Stimulated activated memory B cell treated with anti-CD40 and anti-IgM and Interleukin-4, amounts not matched to agents 10 μg/mL and 1 μg/mL and 100 μg/mL, for 72 hours (primary cell): ENCODE measurements around the gene INPP5A.
"Not testable (repeated sequence)": the region's sequence is repeated elsewhere in the genome, so short reads cannot be mapped to it uniquely, and the experiment has no call there.

Experiments used
- ATAC-seq: fragments of 150-1000 bp; cut with Tn5 transposase; 2 replicates; pipeline ENCODE4 v1.10.0; 2021
- H3K27ac Mint-ChIP-seq: one replicate; pipeline ENCODE4 v1.8.0; 2022; ENCODE audit warnings: mild to moderate bottlenecking, mixed read lengths
- H3K27me3 Mint-ChIP-seq: one replicate; pipeline ENCODE4 v1.8.0; 2022; ENCODE audit warnings: mixed read lengths
- H3K36me3 Mint-ChIP-seq: one replicate; pipeline ENCODE4 v1.8.0; 2022; ENCODE audit warnings: mixed read lengths
- H3K4me1 Mint-ChIP-seq: one replicate; pipeline ENCODE4 v1.8.0; 2022; ENCODE audit warnings: mixed read lengths
- H3K4me3 Mint-ChIP-seq: one replicate; pipeline ENCODE4 v1.8.0; 2022; ENCODE audit warnings: mild to moderate bottlenecking, moderate library complexity, mixed read lengths
- H3K9me3 Mint-ChIP-seq: one replicate; pipeline ENCODE4 v1.8.0; 2022; ENCODE audit warnings: mixed read lengths

The INPP5A gene

DNA sequence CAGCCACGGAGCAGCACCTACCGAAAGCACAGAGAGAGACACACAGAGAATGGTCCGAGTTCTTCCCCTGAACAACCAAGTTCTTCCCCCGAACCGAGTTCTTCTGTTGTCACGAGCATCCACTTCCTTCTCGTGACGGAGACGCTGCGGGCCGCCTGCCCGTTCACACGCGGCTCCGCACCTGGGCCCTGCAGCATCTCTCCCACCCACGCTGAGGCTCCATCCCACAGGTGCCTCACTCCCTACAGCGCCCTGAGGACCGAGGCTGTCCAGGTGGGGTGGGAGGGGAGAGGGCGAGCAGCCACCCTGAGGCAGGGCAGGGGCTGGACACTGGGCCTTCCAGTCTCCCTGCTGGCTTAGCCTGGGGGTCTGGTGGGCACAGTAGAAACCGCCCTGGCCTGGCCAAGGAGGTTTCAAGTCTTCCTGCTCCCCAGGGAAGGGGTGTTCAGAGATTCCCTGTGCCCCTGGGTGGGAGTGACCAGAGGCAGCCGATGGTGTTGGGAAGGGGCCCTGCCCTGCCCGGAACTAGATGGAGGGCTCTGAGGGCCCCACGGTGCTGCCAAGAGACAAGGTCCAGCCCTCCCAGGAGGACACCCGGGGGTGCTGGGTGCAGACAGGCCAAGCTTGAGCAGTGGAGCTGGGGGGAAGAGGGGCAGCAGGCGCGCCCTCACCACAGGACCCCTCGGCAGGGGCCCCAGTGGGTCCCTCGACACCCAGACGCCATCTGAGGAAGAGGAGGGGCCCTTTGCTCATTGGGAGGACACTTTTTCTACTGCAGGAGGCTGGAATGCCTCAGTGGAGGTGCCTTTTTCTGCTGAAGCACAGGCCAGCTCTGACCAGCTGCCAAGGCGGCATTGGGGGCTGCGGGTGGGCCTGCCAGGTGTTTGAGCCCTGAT, 253.6 kb downstream of the INPP5A start:
- H3K36me3 Mint-ChIP-seq = no peaks in the 10 kb centered on the region
- H3K4me3 Mint-ChIP-seq = no peak overlapping the region
- peaks cover 53% of the 10 kb centered on the region for H3K27me3 Mint-ChIP-seq
- no peaks in the 10 kb centered on the region for H3K4me1 Mint-ChIP-seq
- ATAC-seq = peak; percentile 7
- H3K9me3 Mint-ChIP-seq = no peaks in the 10 kb centered on the region
- no peak overlapping the region for H3K27ac Mint-ChIP-seq

- not testable (repeated sequence) for H3K4me3 Mint-ChIP-seq, H3K36me3 Mint-ChIP-seq, H3K9me3 Mint-ChIP-seq, ATAC-seq, H3K27ac Mint-ChIP-seq, H3K4me1 Mint-ChIP-seq
- peaks cover 53% of the 10 kb centered on the region for H3K27me3 Mint-ChIP-seq
Observed at GRCh38 chr10:132792099-132792498, 254.5 kb downstream of the INPP5A start.

DNA sequence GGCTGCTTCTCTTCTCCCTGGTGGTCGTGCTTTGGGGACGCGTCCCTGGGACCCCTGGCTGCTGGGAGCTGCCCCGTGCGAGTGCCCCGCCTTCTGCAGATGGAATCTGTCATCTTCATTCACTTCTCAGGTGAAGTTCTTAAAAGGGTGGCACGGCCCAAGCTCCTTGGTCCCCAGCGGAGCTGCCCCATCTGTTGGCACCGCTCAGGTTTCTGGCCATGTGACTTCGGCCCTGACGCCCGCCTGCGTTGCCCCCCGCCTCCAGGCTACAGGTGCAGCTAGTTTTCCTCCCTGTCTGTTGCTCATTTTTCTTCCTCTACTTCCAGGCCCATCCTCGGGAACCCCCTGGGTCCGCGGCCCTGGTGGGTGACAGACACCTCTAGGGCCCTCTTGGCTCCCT, 255.2 kb downstream of the INPP5A start:
- Mint-ChIP-seq H3K4me1 (no peaks in the 10 kb centered on the region), H3K4me3 (no peak overlapping the region), H3K27ac (no peak overlapping the region), H3K27me3 (peaks cover 53% of the 10 kb centered on the region), H3K9me3 (no peaks in the 10 kb centered on the region), H3K36me3 (no peaks in the 10 kb centered on the region)
- no peak for ATAC-seq

DNA sequence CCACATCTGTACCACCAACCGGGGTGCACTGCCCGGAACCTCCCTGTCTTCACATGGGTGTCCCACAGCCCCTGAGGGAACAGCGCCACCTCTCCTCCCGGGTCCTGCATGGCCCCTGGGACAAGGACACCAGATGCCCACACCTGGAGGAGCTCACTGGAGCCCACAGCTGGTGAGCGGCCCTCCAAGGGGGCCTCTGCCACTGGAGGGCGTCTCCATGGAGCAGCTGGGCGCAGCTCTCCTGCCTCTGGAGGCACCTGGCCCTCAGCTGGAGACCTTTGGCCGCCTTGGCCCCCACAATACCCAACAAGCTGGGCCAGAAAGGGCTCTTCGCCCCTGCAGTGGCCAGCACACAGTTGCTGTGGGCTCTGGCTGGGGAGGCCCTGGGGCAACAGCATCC, 255.6 kb downstream of the INPP5A start:
- Mint-ChIP-seq H3K4me1 (no peaks in the 10 kb centered on the region), H3K4me3 (no peak overlapping the region), H3K9me3 (no peaks in the 10 kb centered on the region), H3K36me3 (no peaks in the 10 kb centered on the region), H3K27me3 (peaks cover 53% of the 10 kb centered on the region), H3K27ac (no peak overlapping the region)
- no peak for ATAC-seq

DNA sequence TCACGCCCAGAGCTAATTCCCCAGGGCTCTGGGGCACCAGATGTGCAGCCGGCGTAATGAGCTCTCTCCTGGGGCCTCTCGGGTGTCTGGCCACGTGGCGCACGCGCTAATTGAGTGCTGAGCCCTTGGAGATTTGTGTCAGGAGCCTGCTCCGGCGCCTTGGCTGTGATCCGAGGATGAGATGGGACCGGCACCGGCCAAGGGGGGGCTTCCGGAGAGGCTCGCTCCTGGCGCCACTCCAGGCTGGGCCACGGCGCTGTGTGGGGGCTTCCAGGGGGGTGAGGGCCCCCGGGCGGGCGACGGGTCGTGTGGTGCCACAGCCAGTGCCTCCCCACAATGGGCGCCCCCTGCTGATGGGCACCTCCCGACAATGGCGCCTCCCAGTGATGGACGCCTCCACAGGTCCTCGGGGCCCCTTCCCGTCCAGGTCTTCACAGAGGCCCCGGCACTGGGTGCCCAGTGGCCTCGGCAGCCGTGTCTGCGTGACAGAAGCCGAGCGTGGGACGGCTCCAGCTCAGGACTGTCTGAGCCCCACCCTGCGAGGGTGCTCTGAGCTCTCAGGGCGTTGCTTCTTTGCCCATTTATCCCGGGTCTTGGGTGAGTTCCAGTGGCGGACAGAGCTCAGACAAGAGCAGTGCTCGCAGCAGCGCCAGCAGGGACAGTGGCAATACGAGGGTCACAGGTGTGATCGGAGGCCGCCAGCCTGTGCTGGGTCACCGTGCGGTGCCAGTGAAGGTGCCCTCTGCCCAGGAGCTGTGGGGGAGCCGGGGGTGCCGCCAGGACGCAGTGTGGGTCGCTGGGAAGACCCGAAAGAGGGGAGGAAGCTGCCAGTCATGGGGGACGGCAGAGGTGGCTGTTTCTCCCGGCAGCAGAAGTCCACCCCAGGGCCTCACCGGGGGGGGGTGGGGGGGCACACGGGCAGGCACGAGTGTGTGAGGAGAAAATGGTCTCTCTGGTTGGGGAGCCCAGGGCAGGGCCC, 256.6 kb downstream of the INPP5A start:
- Mint-ChIP-seq H3K4me3 (no peak overlapping the region), H3K27ac (no peak overlapping the region), H3K4me1 (no peaks in the 10 kb centered on the region), H3K27me3 (peaks cover 48% of the 10 kb centered on the region), H3K36me3 (no peaks in the 10 kb centered on the region), H3K9me3 (no peaks in the 10 kb centered on the region)
- no peak for ATAC-seq

GRCh38 chr10:132796846-132797245, 259.3 kb downstream of the INPP5A start:
- Mint-ChIP-seq H3K4me1 (no peaks in the 10 kb centered on the region), H3K9me3 (no peaks in the 10 kb centered on the region), H3K4me3 (no peak overlapping the region), H3K27ac (no peak overlapping the region), H3K27me3 (peaks cover 27% of the 10 kb centered on the region), H3K36me3 (no peaks in the 10 kb centered on the region)
- ATAC-seq = no peak

GRCh38 chr10:132797986-132798385, 260.4 kb downstream of the INPP5A start:
- not testable (repeated sequence) for H3K4me3 Mint-ChIP-seq, H3K9me3 Mint-ChIP-seq, H3K4me1 Mint-ChIP-seq, H3K36me3 Mint-ChIP-seq, ATAC-seq, H3K27ac Mint-ChIP-seq
- H3K27me3 Mint-ChIP-seq = peaks cover 22% of the 10 kb centered on the region

DNA sequence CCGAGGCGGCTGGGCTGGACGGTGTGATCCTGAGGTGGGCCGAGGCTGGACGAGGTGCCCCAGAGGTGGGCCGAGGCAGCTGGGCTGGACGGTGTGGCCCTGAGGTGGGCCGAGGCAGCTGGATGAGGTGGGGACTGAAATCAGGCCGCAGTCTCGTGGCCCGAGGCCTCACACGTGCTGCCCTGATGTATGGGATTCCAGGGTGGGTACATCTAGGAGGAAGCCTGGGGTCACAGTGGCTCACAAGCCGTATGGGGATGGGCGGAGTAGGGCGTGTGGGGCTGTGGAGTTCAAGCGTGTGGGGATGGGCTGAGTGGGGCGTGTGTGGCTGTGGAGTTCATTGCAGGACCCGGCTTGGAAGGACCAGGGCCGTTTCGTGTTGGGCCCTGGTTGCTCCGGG, 260.8 kb downstream of the INPP5A start:
- no peak overlapping the region for H3K4me3 Mint-ChIP-seq
- ATAC-seq = peak; percentile 6
- no peaks in the 10 kb centered on the region for H3K9me3 Mint-ChIP-seq
- H3K36me3 Mint-ChIP-seq = no peaks in the 10 kb centered on the region
- no peaks in the 10 kb centered on the region for H3K4me1 Mint-ChIP-seq
- H3K27ac Mint-ChIP-seq = no peak overlapping the region
- peaks cover 21% of the 10 kb centered on the region for H3K27me3 Mint-ChIP-seq

DNA sequence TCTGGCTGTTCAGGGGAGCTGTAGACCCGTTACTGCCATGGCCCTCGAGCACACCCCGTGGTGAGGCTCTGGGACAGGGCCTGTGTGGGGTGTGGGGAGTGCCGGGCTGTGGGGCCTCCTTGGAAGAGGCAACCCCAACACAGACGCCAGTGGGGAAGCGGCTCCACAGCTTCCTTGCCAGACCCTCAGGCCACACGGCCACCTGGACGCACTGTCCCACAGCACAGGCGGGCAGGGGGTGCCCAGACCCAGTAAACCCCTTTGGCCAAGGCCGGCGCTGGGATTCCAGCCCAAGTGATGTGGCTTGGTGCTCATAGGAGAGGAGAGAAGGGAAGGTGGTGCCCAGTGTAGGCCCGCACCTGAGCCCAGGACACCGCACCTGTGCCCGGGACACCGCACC, 261.3 kb downstream of the INPP5A start:
- Mint-ChIP-seq H3K36me3 (no peaks in the 10 kb centered on the region), H3K27me3 (peaks cover 21% of the 10 kb centered on the region), H3K27ac (no peak overlapping the region), H3K9me3 (no peaks in the 10 kb centered on the region), H3K4me1 (no peaks in the 10 kb centered on the region), H3K4me3 (no peak overlapping the region)
- ATAC-seq = no peak

DNA sequence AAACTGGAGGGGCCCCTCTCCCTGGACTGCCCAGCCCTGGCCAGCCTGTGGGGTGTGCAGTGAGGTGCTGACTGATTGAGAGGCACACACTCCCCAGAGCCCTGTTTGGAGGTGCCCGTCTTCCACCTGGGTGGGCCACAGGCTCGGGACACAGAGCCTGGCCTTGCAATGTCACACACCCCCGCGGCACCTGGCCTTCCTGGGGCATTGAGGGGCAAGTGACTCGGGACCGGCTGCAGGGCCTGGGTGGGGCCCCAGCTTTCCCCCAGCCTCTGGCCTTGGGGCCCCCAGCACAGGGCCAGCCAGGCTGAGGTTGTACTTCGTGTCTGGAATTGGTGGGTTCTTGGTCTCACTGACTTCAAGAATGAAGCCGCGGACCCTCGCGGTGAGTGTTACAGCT, 262.3 kb downstream of the INPP5A start:
- Mint-ChIP-seq H3K27me3 (peaks cover 19% of the 10 kb centered on the region), H3K36me3 (no peaks in the 10 kb centered on the region), H3K9me3 (no peaks in the 10 kb centered on the region), H3K4me3 (no peak overlapping the region), H3K4me1 (no peaks in the 10 kb centered on the region), H3K27ac (no peak overlapping the region)
- ATAC-seq = no peak

- no peak for ATAC-seq
- Mint-ChIP-seq H3K27ac (no peak overlapping the region), H3K9me3 (no peaks in the 10 kb centered on the region), H3K36me3 (no peaks in the 10 kb centered on the region), H3K4me3 (no peak overlapping the region), H3K27me3 (peaks cover 16% of the 10 kb centered on the region), H3K4me1 (no peaks in the 10 kb centered on the region)
Observed at GRCh38 chr10:132802048-132802447, 264.5 kb downstream of the INPP5A start.

- H3K27me3 Mint-ChIP-seq = peaks cover 16% of the 10 kb centered on the region
- H3K27ac Mint-ChIP-seq = no peak overlapping the region
- no peak for ATAC-seq
- no peaks in the 10 kb centered on the region for H3K9me3 Mint-ChIP-seq
- no peak overlapping the region for H3K4me3 Mint-ChIP-seq
- H3K36me3 Mint-ChIP-seq = no peaks in the 10 kb centered on the region
- H3K4me1 Mint-ChIP-seq = no peaks in the 10 kb centered on the region
Observed at GRCh38 chr10:132802694-132803320, 265.2 kb downstream of the INPP5A start.

GRCh38 chr10:132803416-132804210, 266.0 kb downstream of the INPP5A start:
- Mint-ChIP-seq H3K27ac (no peak overlapping the region), H3K4me1 (no peaks in the 10 kb centered on the region), H3K4me3 (no peak overlapping the region), H3K27me3 (peaks cover 16% of the 10 kb centered on the region), H3K9me3 (no peaks in the 10 kb centered on the region), H3K36me3 (no peaks in the 10 kb centered on the region)
- peak; percentile 53 for ATAC-seq

- Mint-ChIP-seq H3K27me3 (peaks cover 17% of the 10 kb centered on the region), H3K4me1 (no peaks in the 10 kb centered on the region), H3K36me3 (no peaks in the 10 kb centered on the region), H3K4me3 (no peak overlapping the region), H3K9me3 (no peaks in the 10 kb centered on the region), H3K27ac (no peak overlapping the region)
- no peak for ATAC-seq
Observed at GRCh38 chr10:132804287-132804686, 266.7 kb downstream of the INPP5A start.
